IMR-90 (cell line): ENCODE data around the gene AXIN1. TPM values are rescaled to one million over a fixed set of nuclear protein-coding genes. Genes with fewer than 3 reads are reported as not detected.

Source experiments
- ATAC-seq: fragments of 200-7000 bp; cut with Tn5 transposase; 2 replicates; pipeline ENCODE4 v1.9.1; 2020; ENCODE audit warnings: low read depth, mild to moderate bottlenecking, moderate library complexity
- BruUV-seq: library from RNA; stranded (reverse); fragments of 400-500 nt; replicated peaks from 2 replicates; lab custom pipeline; 2021; lab: Mats Ljungman, UMichigan
- CTCF ChIA-PET: fragments of 300-600 bp; formaldehyde crosslinking; extraction: SDS; loops from one replicate; lab custom pipeline; 2021; ENCODE audit warnings: antibody characterized with exemption; lab: Yijun Ruan, JAX
- POLR2A ChIA-PET: fragments of 300-600 bp; sonication (Branson Sonifier 250); formaldehyde crosslinking; loops from one replicate; lab custom pipeline; 2022; ENCODE audit warnings: antibody characterized with exemption; ENCODE audit not compliant: unreplicated experiment; lab: Charles Lee
- DNase-seq: peaks from one replicate; pipeline ENCODE4 v3.0.0; 2013
- H2AFZ ChIP-seq: replicated peaks from 2 replicates; pipeline ENCODE3; 2013; ENCODE audit warnings: low read length, mild to moderate bottlenecking; ENCODE audit not compliant: poor library complexity
- H2AK5ac ChIP-seq: 2 replicates; pipeline ENCODE4 v1.6.1; 2013; ENCODE audit warnings: low read depth, low read length, inconsistent platforms
- H2AK9ac ChIP-seq: replicated peaks from 2 replicates; pipeline ENCODE3; 2013; ENCODE audit warnings: mild to moderate bottlenecking, low read depth, low read length, moderate library complexity; ENCODE audit not compliant: poor library complexity
- H2BK120ac ChIP-seq: 2 replicates; pipeline ENCODE4 v1.6.1; 2013; ENCODE audit warnings: low read depth, low read length, inconsistent platforms
- H2BK15ac ChIP-seq: 3 replicates; pipeline ENCODE4 v1.6.1; 2013; ENCODE audit warnings: low read depth, low read length, inconsistent platforms
- H2BK20ac ChIP-seq: 2 replicates; pipeline ENCODE4 v1.6.1; 2013; ENCODE audit warnings: low read depth, mild to moderate bottlenecking, inconsistent platforms, low read length, moderate library complexity
- H2BK5ac ChIP-seq: 2 replicates; pipeline ENCODE4 v1.6.1; 2013; ENCODE audit warnings: mild to moderate bottlenecking, low read depth, low read length, inconsistent platforms; ENCODE audit not compliant: poor library complexity, severe bottlenecking
- H3K14ac ChIP-seq: replicated peaks from 2 replicates; pipeline ENCODE4 v1.6.1; 2013; ENCODE audit warnings: low read depth, low read length, inconsistent platforms
- H3K18ac ChIP-seq: 2 replicates; pipeline ENCODE4 v1.6.1; 2013; ENCODE audit warnings: low read depth, low read length, control low read depth
- H3K23ac ChIP-seq: 2 replicates; pipeline ENCODE4 v1.6.1; 2013; ENCODE audit warnings: low read depth, low read length, inconsistent platforms
- H3K27ac ChIP-seq: 2 replicates; pipeline ENCODE4 v1.5.1; 2013; ENCODE audit warnings: mild to moderate bottlenecking, control low read depth, low read length; ENCODE audit not compliant: insufficient read depth
- H3K27me3 ChIP-seq: 2 replicates; pipeline ENCODE4 v1.6.1; 2013; ENCODE audit warnings: low read length; ENCODE audit not compliant: control insufficient read depth, insufficient read depth
- H3K36me3 ChIP-seq: 2 replicates; pipeline ENCODE4 v1.6.1; 2013; ENCODE audit warnings: low read length, mixed read lengths; ENCODE audit not compliant: control insufficient read depth, insufficient read depth
- H3K4ac ChIP-seq: 2 replicates; pipeline ENCODE4 v1.6.1; 2013; ENCODE audit warnings: low read depth, low read length, inconsistent platforms
- H3K4me1 ChIP-seq: 2 replicates; pipeline ENCODE4 v1.6.1; 2013; ENCODE audit warnings: low read length, mixed read lengths; ENCODE audit not compliant: control insufficient read depth, insufficient read depth
- H3K4me2 ChIP-seq: 2 replicates; pipeline ENCODE4 v1.6.1; 2013; ENCODE audit warnings: low read depth, mild to moderate bottlenecking, control low read depth, low read length, moderate library complexity
- H3K4me3 ChIP-seq: 2 replicates; pipeline ENCODE4 v1.5.1; 2013; ENCODE audit warnings: low read depth, mild to moderate bottlenecking, control low read depth, low read length, moderate library complexity; ENCODE audit not compliant: insufficient read depth
- H3K56ac ChIP-seq: 2 replicates; pipeline ENCODE4 v1.6.1; 2013; ENCODE audit warnings: low read length, inconsistent platforms; ENCODE audit not compliant: insufficient read depth; ENCODE audit errors: extremely low read depth
- H3K79me1 ChIP-seq, 2 experiments: 2 replicates each; pipeline ENCODE4 v1.6.1; 2013; ENCODE audit warnings: low read length in 2 of 2, inconsistent platforms in 1 of 2, low read depth in 1 of 2
- H3K9ac ChIP-seq: 2 replicates; pipeline ENCODE4 v1.6.1; 2013; ENCODE audit warnings: low read depth, low read length, control low read depth
- H3K9me1 ChIP-seq: 2 replicates; pipeline ENCODE4 v1.6.1; 2013; ENCODE audit warnings: low read length, inconsistent platforms; ENCODE audit not compliant: insufficient read depth
- H3K9me3 ChIP-seq: 2 replicates; pipeline ENCODE4 v1.6.1; 2013; ENCODE audit warnings: low read length; ENCODE audit not compliant: control insufficient read depth, insufficient read depth
- H4K20me1 ChIP-seq: 2 replicates; pipeline ENCODE4 v1.6.1; 2013; ENCODE audit warnings: low read length, inconsistent platforms; ENCODE audit not compliant: insufficient read depth
- H4K5ac ChIP-seq: 2 replicates; pipeline ENCODE4 v1.6.1; 2013; ENCODE audit warnings: mild to moderate bottlenecking, low read depth, low read length, control low read depth
- H4K8ac ChIP-seq, 2 experiments: 2 replicates each; pipeline ENCODE4 v1.6.1; 2013; ENCODE audit warnings: low read depth in 2 of 2, low read length in 2 of 2, control low read depth in 1 of 2, inconsistent platforms in 1 of 2
- H4K91ac ChIP-seq: 2 replicates; pipeline ENCODE4 v1.6.1; 2013; ENCODE audit warnings: low read depth, low read length, inconsistent platforms; ENCODE audit not compliant: insufficient read depth
- BHLHE40 ChIP-seq: fragments of 150-350 bp; IDR thresholded peaks from 2 replicates; pipeline ENCODE4 v1.6.1; 2016; ENCODE audit warnings: mild to moderate bottlenecking, low read depth, low read length
- CHD1 ChIP-seq: IDR thresholded peaks from 2 replicates; pipeline ENCODE4 v1.6.1; 2012; ENCODE audit warnings: low read depth, low read length, improper control_type of control experiment
- CTCF ChIP-seq: conservative IDR thresholded peaks from 2 replicates; pipeline ENCODE4 v1.5.1; 2012; ENCODE audit warnings: mild to moderate bottlenecking, low read depth, low read length, improper control_type of control experiment
- ELK1 ChIP-seq: fragments of 150-350 bp; IDR thresholded peaks from 2 replicates; pipeline ENCODE4 v1.6.1; 2016; ENCODE audit warnings: low read depth, mild to moderate bottlenecking, low read length, moderate library complexity, borderline replicate concordance
- FOS ChIP-seq: fragments of 150-350 bp; IDR thresholded peaks from 2 replicates; pipeline ENCODE4 v1.6.1; 2016; ENCODE audit warnings: low read depth, low read length
- MAFK ChIP-seq: IDR thresholded peaks from 2 replicates; pipeline ENCODE4 v1.6.1; 2012; ENCODE audit warnings: low read depth, low read length, improper control_type of control experiment
- MAZ ChIP-seq: IDR thresholded peaks from 2 replicates; pipeline ENCODE4 v1.6.1; 2012; ENCODE audit warnings: low read depth, mild to moderate bottlenecking, low read length, improper control_type of control experiment, moderate library complexity, borderline replicate concordance
- MXI1 ChIP-seq: IDR thresholded peaks from 2 replicates; pipeline ENCODE4 v1.6.1; 2012; ENCODE audit warnings: low read depth, mild to moderate bottlenecking, low read length, moderate library complexity, borderline replicate concordance
- NFE2L2 ChIP-seq: fragments of 150-350 bp; IDR thresholded peaks from 2 replicates; pipeline ENCODE4 v1.6.1; 2016; ENCODE audit warnings: low read depth, mild to moderate bottlenecking, low read length
- POLR2A ChIP-seq: IDR thresholded peaks from 2 replicates; pipeline ENCODE4 v1.6.1; 2012; ENCODE audit warnings: mild to moderate bottlenecking, low read depth, low read length
- RAD21 ChIP-seq: IDR thresholded peaks from 2 replicates; pipeline ENCODE4 v1.6.1; 2012; ENCODE audit warnings: low read length, improper control_type of control experiment
- RFX5 ChIP-seq: IDR thresholded peaks from 2 replicates; pipeline ENCODE4 v1.8.0; 2012; ENCODE audit warnings: low read depth, mild to moderate bottlenecking, low read length, moderate library complexity
- USF2 ChIP-seq: fragments of 150-350 bp; IDR thresholded peaks from 2 replicates; pipeline ENCODE4 v1.6.1; 2017; ENCODE audit warnings: mild to moderate bottlenecking, antibody characterized with exemption, low read length, low read depth
- WGBS, 2 experiments: methylation state at CpG; one replicate each; pipeline versions ENCODE4 v1.1.5 to v1.1.7; 2013; ENCODE audit warnings: missing lambda C conversion rate in 2 of 2; ENCODE audit not compliant: insufficient read length in 1 of 2; ENCODE audit errors: extremely low coverage in 2 of 2; 5-methylcytosine and 5-hydroxymethylcytosine counted together
- dilution Hi-C: fragments of 300-500 bp; cut with HindIII; formaldehyde crosslinking; loops from one replicate; pipeline ENCODE4 v1.14.3; 2018; ENCODE audit warnings: low sequenced_read_pairs; ENCODE audit not compliant: unreplicated experiment
- in situ Hi-C: fragments of 300-500 bp; cut with MboI; formaldehyde crosslinking; loops from 3 replicates; pipeline ENCODE4 v1.14.3; 2019; ENCODE audit warnings: low sequenced_read_pairs, inconsistent platforms, mixed read lengths
- intact Hi-C: fragments of 100-400 bp; cut with micrococcal nuclease; formaldehyde crosslinking; loops from 2 replicates; pipeline ENCODE4 v1.10.0; 2022
- polyA plus RNA-seq, 3 experiments: library from polyadenylated mRNA; depleted of rRNA; stranded (reverse); fragments of >200 nt; gene quantifications; 2 replicates each; pipeline ENCODE4 v1.2.3, GENCODE V29; 2012; ENCODE audit warnings: low replicate concordance in 1 of 3
- total RNA-seq: library from RNA; depleted of rRNA; stranded (reverse); fragments of >200 nt; gene quantifications from 2 replicates; pipeline ENCODE4 v1.2.3, GENCODE V29; 2012

The AXIN1 gene
- total and polyA plus RNA-seq, 2 of the 4 experiments (the other 2 are of a cell fraction): 10.9 to 14.2 TPM

GRCh38 chr16:253833-254232 lies 98.7 kb downstream of the AXIN1 start:
- peak overlapping the region; percentile 70 for H2AK9ac ChIP-seq
- no peak overlapping the region for H3K18ac ChIP-seq
- ATAC-seq (no peak), DNase-seq (no peak)
- POLR2A ChIA-PET: no interaction called here
- H4K20me1 ChIP-seq: peaks cover 3% of the 10 kb centered on the region; the same call in 1 of the 2 replicates
- no peaks in the 10 kb centered on the region for H3K27me3 ChIP-seq
- WGBS, 2 experiments: 80% methylated on average over 1 of the region's 6 CpGs; no CpG with 5 or more reads in 1 of the 2 experiments
- H3K4ac ChIP-seq: no peak overlapping the region
- no peak overlapping the region for H2BK20ac ChIP-seq
- dilution Hi-C loops (no loop called here), in situ Hi-C loops (no loop called here), intact Hi-C loops (no loop called here)
- H2AFZ ChIP-seq: peak overlapping the region; percentile 43
- no peak overlapping the region for H3K4me2 ChIP-seq
- H3K9me3 ChIP-seq: no peaks in the 10 kb centered on the region
- H3K36me3 ChIP-seq: peaks cover 27% of the 10 kb centered on the region
- no peak overlapping the region for H2BK120ac ChIP-seq
- no peak overlapping the region for H4K91ac ChIP-seq
- no peak overlapping the region for H2BK5ac ChIP-seq
- no peak overlapping the region for H2BK15ac ChIP-seq
- TF ChIP-seq RAD21 (no peak), USF2 (no peak), MAFK (no peak), NFE2L2 (no peak), BHLHE40 (no peak), MAZ (no peak), CTCF (no peak), MXI1 (no peak), FOS (no peak), CHD1 (no peak), ELK1 (no peak), RFX5 (no peak), POLR2A (no peak)
- CTCF ChIA-PET: no interaction called here
- BruUV-seq: no TSS peak
- H3K4me3 ChIP-seq: no peak overlapping the region
- H3K9me1 ChIP-seq: 0 out of 2 replicates have a peak, but pooled peaks cover 6% of the 10 kb centered on the region
- no peaks in the 10 kb centered on the region for H3K4me1 ChIP-seq
- no peak overlapping the region for H3K14ac ChIP-seq
- H3K79me1 ChIP-seq: no peaks in the 10 kb centered on the region
- H3K9ac ChIP-seq: no peak overlapping the region
- H3K56ac ChIP-seq: no peak overlapping the region
- H2AK5ac ChIP-seq: no peak overlapping the region
- no peak overlapping the region for H3K27ac ChIP-seq
- no peak overlapping the region for H4K8ac ChIP-seq
- no peak overlapping the region for H4K5ac ChIP-seq
- H3K23ac ChIP-seq: no peak overlapping the region
